T-helper 2 cell (primary cell): ENCODE results near the gene LPIN1.
"Not testable (repeated sequence)": the region's sequence is repeated elsewhere in the genome, so short reads cannot be mapped to it uniquely, and the experiment has no call there.

ENCODE experiments used
- DNase-seq, 5 experiments: peaks; one replicate each; pipeline versions ENCODE4 v3.0.0 to v3.0.0-alpha.2; 2012 to 2022

LPIN1 gene

DNA sequence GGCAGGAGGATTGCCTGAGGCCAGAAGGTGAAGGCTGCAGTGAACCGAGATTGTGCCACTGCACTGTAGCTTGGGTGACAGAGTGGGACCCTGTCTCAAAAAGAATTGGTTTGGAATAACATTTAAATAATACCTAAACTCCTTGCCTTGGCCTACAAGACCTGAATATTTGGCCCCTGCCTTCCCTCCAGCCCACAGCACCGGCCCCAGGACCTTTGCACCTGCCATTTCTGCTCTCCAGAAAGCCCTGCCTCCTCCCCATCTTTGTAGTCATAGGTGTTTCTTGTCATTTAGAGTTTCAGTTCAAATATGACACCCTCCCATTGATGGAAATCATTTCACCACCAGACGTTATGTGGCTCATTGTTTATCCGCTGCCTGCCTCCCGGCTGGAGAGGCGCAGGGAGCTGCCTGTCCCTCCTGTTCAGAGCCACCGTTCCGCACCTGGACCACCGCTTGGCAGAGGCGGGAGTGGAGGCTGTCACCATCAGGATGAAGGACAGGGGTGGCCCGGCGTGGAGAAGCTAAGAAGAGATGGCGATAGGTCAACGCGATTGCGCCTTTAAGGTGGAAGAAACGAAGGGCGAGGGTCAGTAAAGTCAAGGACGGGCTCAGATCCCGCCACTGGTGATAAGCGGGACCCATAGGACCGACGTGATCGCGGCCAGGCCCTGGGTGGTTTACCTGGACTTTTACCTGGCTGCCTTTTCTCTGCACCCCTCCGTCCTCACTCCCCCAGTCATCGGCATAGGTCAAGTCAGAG is 638 bp upstream of the LPIN1 start:
- peak in 1 of 5 experiments; percentile 16 for DNase-seq

DNA sequence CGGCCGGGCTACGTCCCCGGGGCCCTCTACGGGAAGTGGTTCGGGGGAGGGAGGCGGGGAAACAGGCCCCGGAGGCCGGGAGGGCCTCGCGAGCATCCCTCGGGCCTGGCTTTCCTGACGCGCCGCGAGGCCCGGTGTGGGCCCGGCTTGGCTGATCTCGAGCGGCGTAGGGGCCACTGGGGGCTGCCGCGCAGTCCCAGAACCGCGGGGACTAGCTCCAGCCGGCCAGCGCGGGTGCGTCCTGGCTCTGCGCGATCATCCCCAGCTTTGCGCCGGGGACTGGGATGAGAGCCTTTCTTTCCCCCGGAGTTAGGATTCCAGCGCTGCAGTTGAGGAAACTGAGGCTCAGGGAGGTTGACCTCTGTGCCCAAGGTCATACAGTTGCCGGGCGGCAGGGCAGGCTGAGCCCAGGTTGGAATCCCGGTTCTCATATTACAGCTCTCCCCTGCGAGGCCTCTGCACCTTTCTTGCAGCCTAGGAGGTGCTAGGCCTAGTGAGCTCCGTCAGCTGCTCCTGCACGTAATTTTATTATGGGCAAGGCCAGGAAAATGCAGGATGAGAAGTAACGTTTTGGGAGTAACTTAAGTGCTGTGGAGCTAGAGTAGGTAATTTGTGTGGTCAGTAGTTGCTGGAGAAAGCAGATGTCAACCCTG is 501 bp downstream of the LPIN1 start:
- peak in 1 of 5 experiments; percentile 39 for DNase-seq

DNA sequence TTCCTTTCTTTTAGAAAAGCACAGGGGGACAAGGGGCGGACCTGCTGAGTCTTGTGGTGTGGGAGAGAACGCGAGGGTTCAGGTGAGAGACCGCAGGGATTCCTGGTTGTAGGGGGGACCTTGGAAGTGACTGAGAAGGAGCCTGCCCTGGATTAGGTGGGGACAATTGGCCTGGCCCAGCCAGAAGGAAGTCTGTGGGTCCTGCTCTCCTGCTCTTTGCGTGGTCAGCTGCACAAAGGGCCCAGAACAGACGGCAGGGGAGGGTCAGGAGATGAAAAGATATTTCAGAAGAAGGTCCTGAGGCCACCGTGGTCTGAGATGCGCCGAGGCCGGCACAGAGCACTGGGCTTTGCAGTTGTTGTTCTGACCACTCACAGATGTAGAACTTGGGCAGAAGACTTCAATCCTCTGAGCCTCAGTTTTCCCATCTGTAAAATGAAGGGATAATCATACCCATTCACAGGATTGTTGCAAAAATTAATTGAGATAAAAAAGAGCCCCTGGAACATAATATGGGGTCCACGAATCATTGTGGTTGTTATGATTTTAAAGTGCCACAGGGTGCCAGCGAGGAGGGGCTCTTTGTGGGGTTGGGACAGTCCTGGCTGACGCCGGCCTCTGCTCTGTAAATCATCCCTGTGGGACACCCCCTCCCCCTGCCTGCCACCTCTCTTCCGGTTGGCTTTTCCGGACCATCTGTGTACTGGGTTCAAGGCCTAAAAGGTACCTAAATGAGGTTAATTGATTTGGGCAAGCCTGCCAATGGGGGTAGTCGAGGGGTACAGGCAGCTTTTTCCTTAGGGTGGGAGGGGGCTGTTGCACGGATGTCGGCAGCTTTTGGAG is 1.8 kb downstream of the LPIN1 start:
- peak in 1 of 5 experiments; percentile 17 for DNase-seq

DNA sequence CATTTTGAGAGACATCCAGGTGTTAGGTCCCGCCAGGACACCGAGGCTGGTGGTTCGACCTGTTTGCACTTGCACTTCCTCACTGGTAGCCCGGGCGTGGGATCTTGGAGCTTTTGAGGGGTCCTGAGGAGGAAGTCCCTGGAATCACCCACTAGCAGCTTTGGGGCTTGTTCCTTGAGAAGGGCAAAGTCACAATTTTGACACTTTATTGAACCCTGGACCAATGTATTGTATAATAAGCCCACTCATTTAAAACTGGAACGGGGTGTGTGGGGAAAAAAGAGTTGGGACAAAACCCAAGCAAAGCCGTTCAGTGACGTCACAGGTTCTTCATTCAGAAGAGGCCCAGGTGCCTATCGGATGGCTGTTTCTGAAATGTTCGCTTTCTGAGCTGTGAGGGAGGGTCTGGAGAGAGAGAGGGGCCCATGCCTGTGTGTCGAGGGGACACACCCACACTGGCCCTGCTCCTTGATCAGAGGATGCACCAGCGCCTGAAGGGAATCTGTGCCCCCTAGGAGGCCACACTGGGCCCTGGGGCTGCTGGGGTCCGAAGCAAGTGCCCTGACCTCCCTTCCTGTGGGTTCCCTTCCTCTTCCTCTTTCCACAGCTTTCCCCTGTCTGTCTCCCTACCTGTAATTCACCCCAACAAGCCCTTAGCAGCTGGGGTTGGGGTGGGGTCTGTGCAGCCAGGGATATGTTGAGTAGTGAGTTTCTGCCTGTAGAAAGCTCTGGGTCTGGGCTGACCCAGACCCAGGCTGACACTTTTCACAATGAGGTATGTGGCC is 2.6 kb downstream of the LPIN1 start:
- no peak for DNase-seq

DNA sequence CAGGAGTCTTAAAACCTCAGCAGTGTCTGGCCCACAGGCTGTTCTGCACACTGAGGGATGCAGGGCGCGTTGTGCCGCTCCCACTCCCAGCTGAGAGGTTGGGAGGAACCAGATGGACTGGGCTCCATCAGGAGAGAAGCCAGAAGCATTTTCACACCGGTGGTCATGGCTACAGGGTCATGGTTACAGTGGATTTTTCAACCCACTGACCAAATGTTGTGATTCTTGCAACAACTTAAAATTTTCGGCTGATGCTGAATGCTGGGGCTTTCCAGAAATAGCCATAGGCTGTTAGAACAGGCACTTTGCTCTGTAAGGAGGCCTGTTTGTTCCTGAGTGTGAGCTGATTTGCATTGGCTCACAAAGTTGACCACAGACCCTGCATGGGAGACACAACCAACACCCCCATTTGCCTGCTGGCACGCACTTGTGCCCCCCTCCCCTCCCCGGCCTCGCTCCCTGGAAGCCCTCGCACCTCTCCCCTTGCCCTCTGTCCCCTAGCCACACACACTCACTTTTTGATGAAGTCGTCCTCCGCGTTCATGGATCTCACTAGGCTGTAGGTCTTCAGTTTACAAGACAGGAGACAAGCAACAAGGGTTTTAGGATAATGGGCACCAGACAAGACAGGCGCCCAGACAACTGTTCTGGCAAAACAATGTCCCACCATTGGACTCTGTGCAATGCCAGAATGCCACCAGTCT is 3.4 kb downstream of the LPIN1 start:
- DNase-seq = no peak

DNA sequence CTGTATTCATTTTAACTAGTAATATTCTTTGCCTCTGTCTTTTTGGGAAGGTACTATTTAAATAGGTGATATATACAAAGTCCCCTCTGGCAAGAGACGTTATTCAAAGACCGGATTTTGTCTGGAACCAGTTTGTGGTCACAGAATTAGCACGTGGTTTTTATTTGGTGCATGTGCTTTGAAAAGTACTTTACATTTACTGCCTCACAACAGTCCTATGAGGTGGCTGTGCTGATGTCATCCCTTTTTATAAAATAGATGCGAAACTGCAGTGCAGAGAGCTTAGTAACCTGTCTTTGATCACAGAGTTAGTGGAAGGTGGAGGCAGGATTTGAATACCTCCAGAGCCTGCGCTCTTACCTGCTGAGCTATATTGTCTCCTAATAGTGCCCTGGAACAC is 4.0 kb downstream of the LPIN1 start:
- peak in 3 of 5 experiments; percentile 25 to 90 (median 82) for DNase-seq

- DNase-seq = peak in 2 of 5 experiments; percentile 54 to 64
These were observed 4.5 kb downstream of the LPIN1 start for GRCh38 chr2:11750917-11751316.

GRCh38 chr2:11752906-11753305 is 6.5 kb downstream of the LPIN1 start:
- DNase-seq = no peak

- DNase-seq = peak in 2 of 5 experiments; percentile 70 to 73
These were observed 7.0 kb downstream of the LPIN1 start for GRCh38 chr2:11753452-11753885.

GRCh38 chr2:11753886-11754699 is 7.7 kb downstream of the LPIN1 start:
- peak in 4 of 5 experiments; percentile 37 to 82 (median 54) for DNase-seq

DNA sequence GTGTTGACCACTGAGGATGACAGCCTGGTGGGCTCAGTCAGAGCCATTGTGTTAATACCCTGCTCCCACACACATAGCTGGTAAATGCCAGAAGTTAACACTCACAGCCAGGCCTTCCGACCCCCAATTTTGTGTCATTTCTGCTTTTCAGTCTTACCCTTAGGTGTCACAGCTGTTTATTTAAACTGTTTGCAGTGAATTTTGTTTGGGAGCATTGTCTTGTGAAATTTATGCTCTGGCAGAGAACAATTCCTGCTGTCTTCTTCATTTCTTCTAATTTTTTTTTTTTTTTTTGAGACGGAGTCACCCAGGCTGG is 8.2 kb downstream of the LPIN1 start:
- DNase-seq = no peak

DNA sequence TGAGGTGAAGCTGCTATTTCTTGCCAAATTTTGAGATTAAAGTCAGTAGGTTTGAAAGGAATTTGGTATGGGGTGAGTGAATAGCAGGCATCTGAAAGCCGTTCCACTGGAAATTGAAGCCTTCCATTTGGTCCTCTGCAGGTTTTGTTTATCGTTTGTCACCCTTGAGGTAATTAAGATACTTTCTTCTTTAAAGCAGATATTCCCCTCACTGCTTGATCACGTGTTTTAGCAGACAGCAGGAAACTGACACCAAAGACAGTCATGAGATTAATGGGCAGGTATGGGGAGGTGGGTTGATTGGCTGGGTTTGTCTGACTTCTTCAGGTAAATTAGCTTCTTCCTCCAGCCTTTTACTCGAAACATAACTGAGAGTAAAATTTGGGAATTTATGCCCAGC is 10.7 kb downstream of the LPIN1 start:
- DNase-seq = peak in 2 of 5 experiments; percentile 31 to 66

DNA sequence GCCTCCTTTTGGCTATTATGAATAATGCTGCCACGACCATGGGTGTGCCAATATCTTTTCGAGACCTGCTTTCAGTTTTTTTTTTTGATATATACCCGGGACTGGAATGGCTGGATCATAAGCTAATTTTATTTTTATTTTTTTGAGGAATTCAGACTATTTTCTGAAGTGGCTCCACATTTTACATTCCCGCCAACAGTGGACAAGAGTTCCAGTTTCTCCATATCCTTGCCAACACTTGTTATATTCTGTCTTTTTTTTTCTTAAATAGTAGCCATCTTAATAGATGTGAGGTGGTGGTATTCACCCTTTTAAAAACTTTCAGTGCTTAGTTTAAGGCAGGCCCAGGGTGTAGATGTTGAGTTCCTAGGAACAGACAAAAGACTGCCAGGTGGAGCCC is 11.8 kb downstream of the LPIN1 start:
- DNase-seq = no peak

GRCh38 chr2:11758647-11759046 is 12.2 kb downstream of the LPIN1 start:
- no peak for DNase-seq

DNA sequence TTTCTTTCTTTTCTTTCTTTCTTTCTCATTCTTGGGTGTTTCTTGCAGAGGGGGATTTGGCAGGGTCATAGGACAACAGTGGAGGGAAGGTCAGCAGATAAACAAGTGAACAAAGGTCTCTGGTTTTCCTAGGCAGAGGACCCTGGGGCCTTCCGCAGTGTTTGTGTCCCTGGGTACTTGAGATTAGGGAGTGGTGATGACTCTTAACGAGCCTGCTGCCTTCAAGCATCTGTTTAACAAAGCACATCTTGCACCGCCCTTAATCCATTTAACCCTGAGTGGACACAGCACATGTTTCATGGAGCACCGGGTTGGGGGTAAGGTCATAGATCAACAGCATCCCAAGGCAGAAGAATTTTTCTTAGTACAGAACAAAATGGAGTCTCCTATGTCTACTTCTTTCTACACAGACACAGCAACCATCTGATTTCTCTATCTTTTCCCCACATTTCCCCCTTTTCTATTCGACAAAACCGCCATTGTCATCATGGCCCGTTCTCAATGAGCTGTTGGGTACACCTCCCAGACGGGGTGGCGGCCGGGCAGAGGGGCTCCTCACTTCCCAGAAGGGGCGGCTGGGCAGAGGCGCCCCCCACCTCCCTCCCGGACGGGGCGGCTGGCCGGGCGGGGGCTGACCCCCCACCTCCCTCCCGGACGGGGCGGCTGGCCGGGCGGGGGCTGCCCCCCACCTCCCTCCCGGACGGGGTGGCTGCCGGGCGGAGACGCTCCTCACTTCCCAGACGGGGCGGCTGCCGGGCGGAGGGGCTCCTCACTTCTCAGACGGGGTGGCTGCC is 12.9 kb downstream of the LPIN1 start:
- DNase-seq = not testable (repeated sequence)

GRCh38 chr2:11761259-11761658 is 14.8 kb downstream of the LPIN1 start:
- DNase-seq = no peak

DNA sequence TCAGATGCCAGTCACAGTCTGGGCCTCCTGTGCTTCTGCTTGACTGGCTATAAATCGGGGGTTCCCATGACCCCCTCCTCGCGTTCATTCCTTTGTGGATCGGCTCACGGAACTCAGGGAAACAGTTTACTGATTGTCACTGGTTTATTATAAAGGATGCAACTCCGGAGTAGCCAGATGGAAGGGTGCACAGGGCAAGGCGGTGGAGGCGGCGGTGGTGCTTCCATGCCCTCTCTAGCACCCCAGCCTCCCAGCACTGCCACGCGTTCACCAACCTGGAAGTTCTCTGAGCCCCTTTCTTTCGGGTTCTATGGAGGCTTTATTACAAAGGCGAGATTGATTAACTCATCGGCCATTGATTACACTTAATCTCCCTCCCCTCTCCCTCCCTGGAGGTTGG is 15.6 kb downstream of the LPIN1 start:
- DNase-seq = no peak

GRCh38 chr2:11762799-11763461 is 16.5 kb downstream of the LPIN1 start:
- no peak for DNase-seq

GRCh38 chr2:11764359-11764758 is 17.9 kb downstream of the LPIN1 start:
- DNase-seq = no peak

- no peak for DNase-seq
These were observed 18.5 kb downstream of the LPIN1 start for GRCh38 chr2:11764920-11765319.
